HCT116 (cell line): ENCODE measurements around the gene LRRN4CL. TPM values are rescaled to one million over a fixed set of nuclear protein-coding genes. Genes with fewer than 3 reads are reported as not detected.

Source experiments
- ATAC-seq: fragments of 200-7000 bp; cut with Tn5 transposase; 2 replicates; pipeline ENCODE4 v1.9.1; 2020; ENCODE audit warnings: mild to moderate bottlenecking, moderate library complexity
- Bru-seq: library from RNA; stranded (reverse); fragments of 400-500 nt; gene quantifications from one replicate; lab custom pipeline; 2021; lab: Mats Ljungman, UMichigan
- BruChase-seq, 2 experiments: library from RNA; stranded (reverse); fragments of 400-500 nt; gene quantifications; one replicate each; lab custom pipeline; 2021; lab: Mats Ljungman, UMichigan
- BruUV-seq: library from RNA; stranded (reverse); fragments of 400-500 nt; replicated peaks from 2 replicates; lab custom pipeline; 2021; lab: Mats Ljungman, UMichigan
- CTCF ChIA-PET: fragments of 300-600 bp; sonication (Branson Sonifier 250); formaldehyde crosslinking; loops from one replicate; lab custom pipeline; 2021; ENCODE audit warnings: antibody characterized with exemption; lab: Charles Lee
- POLR2A ChIA-PET: fragments of 300-600, 350-600 bp; sonication (Branson Sonifier 250); formaldehyde crosslinking; loops from one replicate; lab custom pipeline; 2021; ENCODE audit warnings: antibody characterized with exemption; lab: Charles Lee
- RAD21 ChIA-PET, 2 experiments: fragments of 300-600 bp; sonication (Branson Sonifier 250); formaldehyde crosslinking; loops; one replicate each; lab custom pipeline; 2023; ENCODE audit warnings: low total read pairs in 2 of 2; ENCODE audit not compliant: uncharacterized antibody in 2 of 2, unreplicated experiment in 2 of 2, low non-redundant PET in 1 of 2; lab: Charles Lee
- DNase-seq: peaks from one replicate; pipeline ENCODE4 v3.0.0-alpha.2; 2010; ENCODE audit warnings: low read depth, low spot score
- H2AFZ ChIP-seq: fragments of 200-600 bp; shearing (Covaris generic), sonication (generic); 2 replicates; pipeline ENCODE4 v1.6.1; 2017; ENCODE audit warnings: low read depth, mixed run types, mixed read lengths, antibody characterized with exemption, low read length; ENCODE audit not compliant: poor library complexity, severe bottlenecking
- H3K27ac ChIP-seq: 2 replicates; pipeline ENCODE4 v1.5.1; 2012; ENCODE audit warnings: low read depth, low read length
- H3K27me3 ChIP-seq: fragments of 200-600 bp; sonication (generic); 2 replicates; pipeline ENCODE4 v1.6.1; 2016; ENCODE audit warnings: mixed run types, low read length, mixed read lengths; ENCODE audit not compliant: insufficient read depth
- H3K36me3 ChIP-seq, 2 experiments: fragments of 200-500 bp in 1 of 2; fragments of 200-600 bp in 1 of 2; sonication (Bioruptor generic) in 1 of 2; sonication (generic) in 1 of 2; 2 replicates each; pipeline versions ENCODE4 v1.5.1 to v1.6.1; 2014 to 2016; ENCODE audit warnings: low read length in 2 of 2, inconsistent platforms in 1 of 2, mixed read lengths in 1 of 2, mixed run types in 1 of 2; ENCODE audit not compliant: insufficient read depth in 2 of 2, control insufficient read depth in 1 of 2
- H3K4me1 ChIP-seq, 2 experiments: fragments of 200-600 bp in 1 of 2; sonication (generic) in 1 of 2; 2 replicates each; pipeline versions ENCODE4 v1.5.1 to v1.6.1; 2012 to 2017; ENCODE audit warnings: low read length in 2 of 2, inconsistent platforms in 1 of 2, mild to moderate bottlenecking in 1 of 2, mixed read lengths in 1 of 2, mixed run types in 1 of 2, moderate library complexity in 1 of 2; ENCODE audit not compliant: insufficient read depth in 2 of 2, control insufficient read depth in 1 of 2
- H3K4me2 ChIP-seq: fragments of 200-600 bp; sonication (generic); 2 replicates; pipeline ENCODE4 v1.6.1; 2017; ENCODE audit warnings: mixed run types, low read length, mixed read lengths
- H3K4me3 ChIP-seq, 2 experiments: fragments of 200-600 bp in 1 of 2; sonication (generic) in 1 of 2; replicated peaks in 1 of 2; 2 replicates each; pipeline ENCODE4 v1.5.1; 2011 to 2016; ENCODE audit warnings: low read length in 2 of 2, control low read depth in 1 of 2, low read depth in 1 of 2, mild to moderate bottlenecking in 1 of 2, mixed read lengths in 1 of 2, mixed run types in 1 of 2
- H3K79me2 ChIP-seq: fragments of 200-600 bp; sonication (generic); 2 replicates; pipeline ENCODE4 v1.6.1; 2017; ENCODE audit warnings: mild to moderate bottlenecking, mixed run types, low read length, moderate library complexity, mixed read lengths; ENCODE audit not compliant: insufficient read depth
- H3K9ac ChIP-seq: fragments of 200-600 bp; sonication (generic); 2 replicates; pipeline ENCODE4 v1.6.1; 2016; ENCODE audit warnings: low read length, mixed read lengths
- H3K9me2 ChIP-seq: fragments of 200-600 bp; sonication (generic), shearing (Covaris generic); 2 replicates; pipeline ENCODE4 v1.6.1; 2017; ENCODE audit warnings: mixed run types, mild to moderate bottlenecking, moderate library complexity; ENCODE audit not compliant: insufficient read depth
- H3K9me3 ChIP-seq, 2 experiments: fragments of 200-500 bp in 1 of 2; fragments of 200-600 bp in 1 of 2; sonication (Bioruptor generic) in 1 of 2; sonication (generic) in 1 of 2; 2 replicates each; pipeline ENCODE4 v1.6.1; 2014 to 2017; ENCODE audit warnings: low read length in 2 of 2, mixed read lengths in 2 of 2, inconsistent platforms in 1 of 2, low read depth in 1 of 2, mild to moderate bottlenecking in 1 of 2, mixed run types in 1 of 2, moderate library complexity in 1 of 2; ENCODE audit not compliant: control insufficient read depth in 1 of 2, insufficient read depth in 1 of 2
- H4K20me1 ChIP-seq: fragments of 200-600 bp; sonication (generic), shearing (Covaris generic); 2 replicates; pipeline ENCODE4 v1.6.1; 2017; ENCODE audit warnings: mixed run types, mild to moderate bottlenecking, moderate library complexity; ENCODE audit not compliant: insufficient read depth
- CBX3 ChIP-seq: IDR thresholded peaks from 2 replicates; pipeline ENCODE4 v1.6.1; 2012; ENCODE audit warnings: low read depth
- EGR1 ChIP-seq: IDR thresholded peaks from 2 replicates; pipeline ENCODE4 v1.6.1; 2012; ENCODE audit warnings: low read depth
- ELF1 ChIP-seq: IDR thresholded peaks from 2 replicates; pipeline ENCODE4 v1.6.1; 2012; ENCODE audit warnings: low read depth, borderline replicate concordance
- EZH2 ChIP-seq: fragments of 200-600 bp; sonication (generic); IDR thresholded peaks from 2 replicates; pipeline ENCODE4 v1.6.1; 2017; ENCODE audit warnings: antibody characterized with exemption, mixed run types
- EZH2phosphoT487 ChIP-seq: fragments of 200-600 bp; IDR thresholded peaks from 2 replicates; pipeline ENCODE4 v1.6.1; 2018; ENCODE audit warnings: antibody characterized with exemption, borderline replicate concordance
- FOSL1 ChIP-seq: IDR thresholded peaks from 2 replicates; pipeline ENCODE4 v1.6.1; 2012; ENCODE audit warnings: low read depth
- JUND ChIP-seq: IDR thresholded peaks from 2 replicates; pipeline ENCODE4 v1.6.1; 2012
- POLR2A ChIP-seq: IDR thresholded peaks from 2 replicates; pipeline ENCODE4 v1.7.0; 2011; ENCODE audit warnings: borderline replicate concordance; ENCODE audit not compliant: insufficient read depth, insufficient read length; ENCODE audit errors: extremely low read depth
- RAD21 ChIP-seq: IDR thresholded peaks from 2 replicates; pipeline ENCODE4 v1.6.1; 2012; ENCODE audit warnings: low read depth, mild to moderate bottlenecking
- SIN3A ChIP-seq: IDR thresholded peaks from 2 replicates; pipeline ENCODE4 v1.6.1; 2012; ENCODE audit warnings: low read depth
- TCF7L2 ChIP-seq: IDR thresholded peaks from 2 replicates; pipeline ENCODE4 v1.7.0; 2011; ENCODE audit warnings: borderline replicate concordance, inconsistent platforms; ENCODE audit not compliant: insufficient read depth, insufficient read length; ENCODE audit errors: extremely low read depth
- ZFX ChIP-seq: fragments of 450-650 bp; IDR thresholded peaks from 2 replicates; pipeline ENCODE4 v1.6.1; 2017
- ZNF274 ChIP-seq: fragments of 200-500 bp; sonication (Bioruptor generic); IDR thresholded peaks from 2 replicates; pipeline ENCODE4 v1.6.1; 2014; ENCODE audit warnings: mild to moderate bottlenecking, low read depth, low read length, inconsistent platforms
- intact Hi-C: fragments of 100-400 bp; cut with micrococcal nuclease; formaldehyde crosslinking; loops from 2 replicates; pipeline ENCODE4 v1.10.0; 2022
- long read RNA-seq: library from polyadenylated mRNA; unstranded; transcript quantifications from one replicate; pipeline ENCODE4 v2.0.0, GENCODE V29; 2021; ENCODE audit not compliant: unreplicated experiment
- polyA plus RNA-seq: library from polyadenylated mRNA; unstranded; fragments of >200 nt; gene quantifications from 2 replicates; pipeline ENCODE4 v1.2.1, GENCODE V29; 2012; ENCODE audit warnings: missing spikeins
- total RNA-seq: library from RNA; stranded (reverse); gene quantifications from one replicate; pipeline ENCODE4 v1.2.1, GENCODE V29; 2021; ENCODE audit not compliant: unreplicated experiment
- TF ChIP-seq, protein P1 (sequence below): IDR thresholded peaks from 2 replicates; pipeline ENCODE4 v1.6.1; 2012; ENCODE audit warnings: low read depth
- TF ChIP-seq, protein P2 (sequence below): IDR thresholded peaks from 2 replicates; pipeline ENCODE4 v1.6.1; 2011; ENCODE audit warnings: mild to moderate bottlenecking, low read length, moderate library complexity; ENCODE audit not compliant: insufficient replicate concordance; ENCODE audit errors: extremely low read depth
- TF ChIP-seq, protein P3 (sequence below), 3 experiments: fragments of 200-600 bp in 1 of 3; sonication (generic) in 1 of 3; IDR thresholded peaks in 2 of 3; conservative IDR thresholded peaks in 1 of 3; 2 replicates each; pipeline ENCODE4 v1.5.1; 2012 to 2017; ENCODE audit warnings: low read depth in 2 of 3, low read length in 2 of 3, antibody characterized with exemption in 1 of 3, borderline replicate concordance in 1 of 3, control low read depth in 1 of 3, mild to moderate bottlenecking in 1 of 3, mixed read lengths in 1 of 3, mixed run types in 1 of 3, moderate library complexity in 1 of 3; ENCODE audit not compliant: insufficient read depth in 1 of 3

LRRN4CL gene
- 0.71 TPM for total RNA-seq
- 0.14 and 0.17 TPM in 2 replicates for polyA plus RNA-seq
- percentile 43 among the genes with signal in this experiment for Bru-seq, nascent RNA
- percentile 59 among the genes with signal in this experiment for BruChase-seq, experiment 1, labeled RNA remaining after a 6-hour chase
- percentile 54 among the genes with signal in this experiment for BruChase-seq, experiment 2, labeled RNA remaining after a 2-hour chase
- long read RNA-seq: 0 reads

DNA sequence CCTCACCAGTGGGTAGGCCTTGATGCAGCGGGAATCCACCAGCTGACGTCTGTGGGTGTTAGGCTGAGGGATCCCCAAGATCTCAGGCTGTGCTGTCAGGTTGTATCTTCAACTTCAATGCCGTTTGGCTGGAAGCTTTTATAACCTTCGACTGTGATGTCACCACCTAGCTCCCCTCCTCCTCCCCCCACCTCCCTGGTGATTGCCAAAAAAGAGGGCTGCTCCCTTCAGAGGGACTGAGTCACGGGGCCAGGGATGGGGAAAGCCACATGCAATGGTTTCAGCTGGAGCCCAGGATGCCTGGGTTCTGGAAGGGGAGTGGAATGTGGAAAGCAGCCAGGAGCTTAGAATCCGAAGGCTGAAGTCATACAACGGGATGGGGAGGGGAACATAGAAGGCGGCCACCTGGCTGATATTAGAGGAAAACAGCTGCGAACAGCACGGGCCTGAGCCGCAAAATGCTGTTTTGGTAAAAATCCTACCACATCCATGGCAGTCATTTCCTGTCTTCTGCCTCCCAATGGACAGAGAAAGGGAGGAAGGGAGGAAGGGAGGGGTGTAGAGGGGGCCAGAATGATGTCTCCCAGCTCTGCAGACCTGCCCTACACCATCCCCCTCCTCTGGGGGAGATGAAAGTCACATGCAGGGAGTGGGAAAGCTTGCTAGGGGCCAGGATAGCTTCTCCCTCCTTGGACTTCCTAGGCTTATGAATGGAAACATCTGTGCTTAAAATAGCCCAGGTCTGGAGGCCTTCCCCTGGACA, at the start of gene LRRN4CL:
Gene LRRN4CL, minus strand, starts transcription at position 110 of the 763 bp plus-strand sequence. CDS start 1,022 bp downstream, outside the sequence.
- H3K27ac ChIP-seq: no peak within 1 kb of the TSS
- ChIA-PET CTCF (interaction anchor here (1.8 kb wide), 1 partner anchor 9 kb away, joined by 6 read pairs; no protein-coding TSS in a partner anchor), RAD21 (no interaction called here), POLR2A (interaction anchor here (1.2 to 1.3 kb wide), 2 partner anchors 16 to 25 kb away, joined by 3 to 4 read pairs; partner anchors contain the start of genes C11orf98 and CSKMT)
- TF ChIP-seq FOSL1 (no peak), RAD21 (no peak), ZFX (no peak), TCF7L2 (no peak), ZNF274 (no peak), CBX3 (no peak), POLR2A (no peak), ELF1 (no peak), JUND (no peak), EZH2 (no peak), EZH2phosphoT487 (no peak), EGR1 (no peak), SIN3A (no peak)
- TF ChIP-seq, protein P1, sequence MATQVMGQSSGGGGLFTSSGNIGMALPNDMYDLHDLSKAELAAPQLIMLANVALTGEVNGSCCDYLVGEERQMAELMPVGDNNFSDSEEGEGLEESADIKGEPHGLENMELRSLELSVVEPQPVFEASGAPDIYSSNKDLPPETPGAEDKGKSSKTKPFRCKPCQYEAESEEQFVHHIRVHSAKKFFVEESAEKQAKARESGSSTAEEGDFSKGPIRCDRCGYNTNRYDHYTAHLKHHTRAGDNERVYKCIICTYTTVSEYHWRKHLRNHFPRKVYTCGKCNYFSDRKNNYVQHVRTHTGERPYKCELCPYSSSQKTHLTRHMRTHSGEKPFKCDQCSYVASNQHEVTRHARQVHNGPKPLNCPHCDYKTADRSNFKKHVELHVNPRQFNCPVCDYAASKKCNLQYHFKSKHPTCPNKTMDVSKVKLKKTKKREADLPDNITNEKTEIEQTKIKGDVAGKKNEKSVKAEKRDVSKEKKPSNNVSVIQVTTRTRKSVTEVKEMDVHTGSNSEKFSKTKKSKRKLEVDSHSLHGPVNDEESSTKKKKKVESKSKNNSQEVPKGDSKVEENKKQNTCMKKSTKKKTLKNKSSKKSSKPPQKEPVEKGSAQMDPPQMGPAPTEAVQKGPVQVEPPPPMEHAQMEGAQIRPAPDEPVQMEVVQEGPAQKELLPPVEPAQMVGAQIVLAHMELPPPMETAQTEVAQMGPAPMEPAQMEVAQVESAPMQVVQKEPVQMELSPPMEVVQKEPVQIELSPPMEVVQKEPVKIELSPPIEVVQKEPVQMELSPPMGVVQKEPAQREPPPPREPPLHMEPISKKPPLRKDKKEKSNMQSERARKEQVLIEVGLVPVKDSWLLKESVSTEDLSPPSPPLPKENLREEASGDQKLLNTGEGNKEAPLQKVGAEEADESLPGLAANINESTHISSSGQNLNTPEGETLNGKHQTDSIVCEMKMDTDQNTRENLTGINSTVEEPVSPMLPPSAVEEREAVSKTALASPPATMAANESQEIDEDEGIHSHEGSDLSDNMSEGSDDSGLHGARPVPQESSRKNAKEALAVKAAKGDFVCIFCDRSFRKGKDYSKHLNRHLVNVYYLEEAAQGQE: no peak
- TF ChIP-seq, protein P2, sequence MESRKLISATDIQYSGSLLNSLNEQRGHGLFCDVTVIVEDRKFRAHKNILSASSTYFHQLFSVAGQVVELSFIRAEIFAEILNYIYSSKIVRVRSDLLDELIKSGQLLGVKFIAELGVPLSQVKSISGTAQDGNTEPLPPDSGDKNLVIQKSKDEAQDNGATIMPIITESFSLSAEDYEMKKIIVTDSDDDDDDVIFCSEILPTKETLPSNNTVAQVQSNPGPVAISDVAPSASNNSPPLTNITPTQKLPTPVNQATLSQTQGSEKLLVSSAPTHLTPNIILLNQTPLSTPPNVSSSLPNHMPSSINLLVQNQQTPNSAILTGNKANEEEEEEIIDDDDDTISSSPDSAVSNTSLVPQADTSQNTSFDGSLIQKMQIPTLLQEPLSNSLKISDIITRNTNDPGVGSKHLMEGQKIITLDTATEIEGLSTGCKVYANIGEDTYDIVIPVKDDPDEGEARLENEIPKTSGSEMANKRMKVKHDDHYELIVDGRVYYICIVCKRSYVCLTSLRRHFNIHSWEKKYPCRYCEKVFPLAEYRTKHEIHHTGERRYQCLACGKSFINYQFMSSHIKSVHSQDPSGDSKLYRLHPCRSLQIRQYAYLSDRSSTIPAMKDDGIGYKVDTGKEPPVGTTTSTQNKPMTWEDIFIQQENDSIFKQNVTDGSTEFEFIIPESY: no peak
- TF ChIP-seq, protein P3, sequence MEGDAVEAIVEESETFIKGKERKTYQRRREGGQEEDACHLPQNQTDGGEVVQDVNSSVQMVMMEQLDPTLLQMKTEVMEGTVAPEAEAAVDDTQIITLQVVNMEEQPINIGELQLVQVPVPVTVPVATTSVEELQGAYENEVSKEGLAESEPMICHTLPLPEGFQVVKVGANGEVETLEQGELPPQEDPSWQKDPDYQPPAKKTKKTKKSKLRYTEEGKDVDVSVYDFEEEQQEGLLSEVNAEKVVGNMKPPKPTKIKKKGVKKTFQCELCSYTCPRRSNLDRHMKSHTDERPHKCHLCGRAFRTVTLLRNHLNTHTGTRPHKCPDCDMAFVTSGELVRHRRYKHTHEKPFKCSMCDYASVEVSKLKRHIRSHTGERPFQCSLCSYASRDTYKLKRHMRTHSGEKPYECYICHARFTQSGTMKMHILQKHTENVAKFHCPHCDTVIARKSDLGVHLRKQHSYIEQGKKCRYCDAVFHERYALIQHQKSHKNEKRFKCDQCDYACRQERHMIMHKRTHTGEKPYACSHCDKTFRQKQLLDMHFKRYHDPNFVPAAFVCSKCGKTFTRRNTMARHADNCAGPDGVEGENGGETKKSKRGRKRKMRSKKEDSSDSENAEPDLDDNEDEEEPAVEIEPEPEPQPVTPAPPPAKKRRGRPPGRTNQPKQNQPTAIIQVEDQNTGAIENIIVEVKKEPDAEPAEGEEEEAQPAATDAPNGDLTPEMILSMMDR (IDR thresholded peaks at IDR 0.05 in 2 of 3, conservative IDR thresholded peaks at IDR 0.05 in 1 of 3; ENCODE audit: borderline replicate concordance in 1 of 3, insufficient read depth in 1 of 3, low read depth in 2 of 3, low read length in 2 of 3): no peak
- peaks cover 19 to 30% of the 10 kb centered on the region in 2 experiments; a peak in 3 of 4 replicates for H3K36me3 ChIP-seq
- intact Hi-C loops: loop anchor here (5.0 kb wide), 1 partner anchor 292 kb away; no protein-coding TSS in a partner anchor
- H3K4me2 ChIP-seq: no peak within 1 kb of the TSS
- no peaks in the 10 kb centered on the region for H4K20me1 ChIP-seq
- H3K79me2 ChIP-seq: no peaks in the 10 kb centered on the region
- H3K4me3 ChIP-seq: no peak within 1 kb of the TSS
- no peaks in the 10 kb centered on the region for H3K9me3 ChIP-seq
- DNase-seq (no peak), ATAC-seq (no peak)
- no peak within 1 kb of the TSS for H2AFZ ChIP-seq
- no TSS peak for BruUV-seq
- no peaks in the 10 kb centered on the region for H3K27me3 ChIP-seq
- no peaks in the 10 kb centered on the region for H3K9me2 ChIP-seq
- H3K9ac ChIP-seq: no peak within 1 kb of the TSS
- no peaks in the 10 kb centered on the region for H3K4me1 ChIP-seq
